Lung (tissue), 12 donors: Measurements from ENCODE around the gene ABCA12. TPM values are rescaled to one million over a fixed set of nuclear protein-coding genes. Genes with fewer than 3 reads are reported as not detected.

Source experiments
- ATAC-seq: fragments of 200-7000 bp; cut with Tn5 transposase; one replicate; pipeline ENCODE4 v1.9.1; 2020; ENCODE audit warnings: moderate number of reproducible peaks; ENCODE audit not compliant: insufficient read depth, low FRiP score
- DNase-seq, 3 donors: peaks; one replicate each; pipeline ENCODE4 v3.0.0-alpha.2; 2013 to 2017
- H3K27ac ChIP-seq, 2 donors: one replicate each; pipeline ENCODE4 v1.5.1; 2013; ENCODE audit warnings: mild to moderate bottlenecking in 2 of 2, moderate library complexity in 2 of 2, control low read depth in 1 of 2, inconsistent platforms in 1 of 2, low read depth in 1 of 2, low read length in 1 of 2
- H3K27me3 ChIP-seq, 3 donors: one replicate each; pipeline ENCODE4 v1.5.1; 2013; ENCODE audit warnings: low read length in 2 of 3; ENCODE audit not compliant: control insufficient read depth in 3 of 3, insufficient read depth in 3 of 3
- H3K36me3 ChIP-seq, 4 donors: one replicate each; pipeline ENCODE4 v1.5.1; 2013; ENCODE audit warnings: low read length in 4 of 4, mild to moderate bottlenecking in 1 of 4, moderate library complexity in 1 of 4; ENCODE audit not compliant: control insufficient read depth in 4 of 4, insufficient read depth in 4 of 4
- H3K4me1 ChIP-seq, 5 donors: one replicate each; pipeline ENCODE4 v1.5.1; 2013; ENCODE audit warnings: low read length in 5 of 5, mild to moderate bottlenecking in 2 of 5, moderate library complexity in 1 of 5; ENCODE audit not compliant: control insufficient read depth in 5 of 5, insufficient read depth in 5 of 5
- H3K4me3 ChIP-seq: one replicate; pipeline ENCODE4 v1.5.1; 2013; ENCODE audit warnings: mild to moderate bottlenecking, control low read depth, moderate library complexity
- H3K9ac ChIP-seq, 2 donors: one replicate each; pipeline ENCODE4 v1.5.1; 2013; ENCODE audit warnings: low read length in 2 of 2, control low read depth in 1 of 2; ENCODE audit not compliant: insufficient read depth in 1 of 2
- H3K9me3 ChIP-seq, 4 donors: one replicate each; pipeline ENCODE4 v1.5.1; 2013; ENCODE audit warnings: low read length in 3 of 4, mild to moderate bottlenecking in 1 of 4, moderate library complexity in 1 of 4; ENCODE audit not compliant: control insufficient read depth in 4 of 4, insufficient read depth in 3 of 4
- WGBS, 2 donors: extraction: QIAGEN DNeasy Blood & Tissue Kit; methylation state at CpG; one replicate each; pipeline ENCODE4 v1.1.7; 2013; 5-methylcytosine and 5-hydroxymethylcytosine counted together
- polyA plus RNA-seq, 2 donors: library from polyadenylated mRNA; stranded (reverse); fragments of 200-250 nt; gene quantifications; one replicate each; pipeline ENCODE4 v1.2.1, GENCODE V29; 2013
- total RNA-seq, 2 donors: library from RNA; depleted of rRNA in 1 of 2; stranded (reverse); fragments of >200 nt in 1 of 2; gene quantifications; one replicate each; pipeline ENCODE4 v1.2.1, GENCODE V29; 2014 to 2021
- TF ChIP-seq, protein P1 (sequence below): IDR thresholded peaks from 2 replicates; pipeline ENCODE4 v1.5.1; 2012; ENCODE audit warnings: mild to moderate bottlenecking; ENCODE audit errors: control extremely low read depth, extremely low read depth
- donor health status: control.
- donor health status: control.
- donor health status: Bipolar disorder and iron deficiency.
- donor health status: healthy.
- donor health status: DM: yes; HTN: yes; CAD: no.

The ABCA12 gene
- total and polyA plus RNA-seq, 4 donors: 0.06 to 2.2 (median 0.19) TPM

DNA sequence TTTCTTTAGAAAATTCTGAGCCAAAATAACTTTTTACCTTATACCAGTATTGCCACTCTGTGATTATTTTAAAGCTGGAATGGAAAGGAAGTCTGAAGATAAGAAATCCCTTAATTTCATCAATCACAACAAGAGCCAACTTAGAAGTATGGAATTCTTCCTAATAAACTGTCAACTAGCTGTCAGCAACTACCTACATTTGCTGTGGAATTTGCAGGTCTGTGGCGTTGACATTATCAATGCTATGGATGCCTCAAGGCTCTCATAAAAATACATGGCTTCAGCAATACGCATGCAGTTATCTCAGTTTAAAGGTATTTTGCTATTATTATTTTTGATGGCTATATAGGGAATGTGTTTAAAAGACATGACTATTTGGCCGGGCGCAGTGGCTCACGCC lies 108.5 kb downstream of the ABCA12 start:
- no peaks in the 10 kb centered on the region for H3K36me3 ChIP-seq
- H3K27me3 ChIP-seq: no peaks in the 10 kb centered on the region
- ATAC-seq: no peak
- 89 to 95% methylated on average over 5 of the region's 5 CpGs for WGBS, 2 donors
- H3K4me1 ChIP-seq: no peaks in the 10 kb centered on the region
- no peak for DNase-seq
- TF ChIP-seq, protein P1, sequence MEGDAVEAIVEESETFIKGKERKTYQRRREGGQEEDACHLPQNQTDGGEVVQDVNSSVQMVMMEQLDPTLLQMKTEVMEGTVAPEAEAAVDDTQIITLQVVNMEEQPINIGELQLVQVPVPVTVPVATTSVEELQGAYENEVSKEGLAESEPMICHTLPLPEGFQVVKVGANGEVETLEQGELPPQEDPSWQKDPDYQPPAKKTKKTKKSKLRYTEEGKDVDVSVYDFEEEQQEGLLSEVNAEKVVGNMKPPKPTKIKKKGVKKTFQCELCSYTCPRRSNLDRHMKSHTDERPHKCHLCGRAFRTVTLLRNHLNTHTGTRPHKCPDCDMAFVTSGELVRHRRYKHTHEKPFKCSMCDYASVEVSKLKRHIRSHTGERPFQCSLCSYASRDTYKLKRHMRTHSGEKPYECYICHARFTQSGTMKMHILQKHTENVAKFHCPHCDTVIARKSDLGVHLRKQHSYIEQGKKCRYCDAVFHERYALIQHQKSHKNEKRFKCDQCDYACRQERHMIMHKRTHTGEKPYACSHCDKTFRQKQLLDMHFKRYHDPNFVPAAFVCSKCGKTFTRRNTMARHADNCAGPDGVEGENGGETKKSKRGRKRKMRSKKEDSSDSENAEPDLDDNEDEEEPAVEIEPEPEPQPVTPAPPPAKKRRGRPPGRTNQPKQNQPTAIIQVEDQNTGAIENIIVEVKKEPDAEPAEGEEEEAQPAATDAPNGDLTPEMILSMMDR: no peak
- H3K9me3 ChIP-seq: no peaks in the 10 kb centered on the region
- H3K27ac ChIP-seq: no peak overlapping the region
- H3K4me3 ChIP-seq: no peak overlapping the region
- no peak overlapping the region for H3K9ac ChIP-seq

DNA sequence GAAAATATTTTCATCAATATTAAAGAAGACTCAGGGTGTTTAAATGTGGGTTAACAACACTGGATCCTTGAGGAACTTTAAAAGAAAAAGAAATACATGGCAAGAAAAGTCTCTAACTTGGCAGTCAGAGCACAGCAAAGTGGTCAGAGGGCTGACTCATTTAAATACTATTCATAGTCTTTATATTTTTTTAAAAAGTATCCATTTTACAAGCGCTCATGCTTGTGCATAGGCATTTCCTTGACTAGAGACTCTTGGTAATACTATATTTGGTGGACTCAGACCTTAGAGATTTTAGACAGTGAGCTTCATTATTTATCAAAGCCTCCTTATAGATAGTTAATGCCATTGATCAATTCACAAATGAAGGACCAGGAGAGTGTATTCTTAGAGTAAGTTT lies 110.2 kb downstream of the ABCA12 start:
- H3K4me1 ChIP-seq: no peaks in the 10 kb centered on the region
- H3K9me3 ChIP-seq: no peaks in the 10 kb centered on the region
- H3K36me3 ChIP-seq: no peaks in the 10 kb centered on the region
- ATAC-seq: no peak
- no peak overlapping the region for H3K27ac ChIP-seq
- DNase-seq: no peak
- H3K4me3 ChIP-seq: no peak overlapping the region
- TF ChIP-seq, protein P1: no peak
- no peaks in the 10 kb centered on the region for H3K27me3 ChIP-seq
- no peak overlapping the region for H3K9ac ChIP-seq
- 85 to 94% methylated on average over 1 of the region's 1 CpG for WGBS, 2 donors

GRCh38 chr2:215027779-215028178 lies 110.6 kb downstream of the ABCA12 start:
- Histone ChIP-seq H3K27ac (no peak overlapping the region), H3K4me1 (no peaks in the 10 kb centered on the region), H3K27me3 (no peaks in the 10 kb centered on the region), H3K36me3 (no peaks in the 10 kb centered on the region), H3K9me3 (no peaks in the 10 kb centered on the region), H3K4me3 (no peak overlapping the region), H3K9ac (no peak overlapping the region)
- DNase-seq (no peak), ATAC-seq (no peak)
- 48 to 49% methylated on average over 2 of the region's 2 CpGs for WGBS, 2 donors
- TF ChIP-seq, protein P1: no peak

GRCh38 chr2:215022910-215023309 lies 115.5 kb downstream of the ABCA12 start:
- no peaks in the 10 kb centered on the region for H3K36me3 ChIP-seq
- ATAC-seq (no peak), DNase-seq (no peak)
- WGBS, 2 donors: 85 to 88% methylated on average over 2 of the region's 2 CpGs
- no peak overlapping the region for H3K4me3 ChIP-seq
- H3K9ac ChIP-seq: no peak overlapping the region
- no peak overlapping the region for H3K27ac ChIP-seq
- no peaks in the 10 kb centered on the region for H3K4me1 ChIP-seq
- no peaks in the 10 kb centered on the region for H3K27me3 ChIP-seq
- no peaks in the 10 kb centered on the region for H3K9me3 ChIP-seq
- TF ChIP-seq, protein P1: no peak
